Mucosa of descending colon (tissue), 3 donors: ENCODE data around the gene MAD2L1. TPM values are rescaled to one million over a fixed set of nuclear protein-coding genes. Genes with fewer than 3 reads are reported as not detected.
A peak's percentile ranks its signal among the peaks of the same experiment; 100 is the strongest.

Experiments used
- ATAC-seq: fragments of 200-7000 bp; cut with Tn5 transposase; one replicate; pipeline ENCODE4 v1.9.1; 2020; ENCODE audit warnings: mild to moderate bottlenecking, moderate library complexity
- DNase-seq, 3 donors: peaks; one replicate each; pipeline ENCODE4 v3.0.0-alpha.2; 2020
- H3K36me3 ChIP-seq: fragments of 200-600 bp; one replicate; pipeline ENCODE4 v1.8.0; 2021; ENCODE audit warnings: low read depth, mild to moderate bottlenecking
- H3K4me1 ChIP-seq: fragments of 200-600 bp; one replicate; pipeline ENCODE4 v1.8.0; 2021; ENCODE audit warnings: low read depth, mild to moderate bottlenecking
- H3K4me3 ChIP-seq: fragments of 200-600 bp; one replicate; pipeline ENCODE4 v1.8.0; 2021; ENCODE audit warnings: mild to moderate bottlenecking
- H3K9me3 ChIP-seq: fragments of 200-600 bp; one replicate; pipeline ENCODE4 v1.8.0; 2021; ENCODE audit warnings: mild to moderate bottlenecking
- CTCF ChIP-seq: fragments of 200-600 bp; IDR thresholded peaks from one replicate; pipeline ENCODE4 v1.8.0; 2022; ENCODE audit warnings: antibody characterized with exemption, mild to moderate bottlenecking
- intact Hi-C, 2 donors: fragments of 100-400 bp; cut with DNase I in 1 of 2; cut with micrococcal nuclease in 1 of 2; formaldehyde crosslinking; loops; one replicate each; pipeline versions ENCODE4 v1.11.0 to v1.11.1; 2022; cut with DNase I, micrococcal nuclease
- total RNA-seq, 3 donors: library from RNA; stranded (reverse); fragmentation: NEBNext Ultra II Directional in 2 of 3; extraction: Animal tissue kit (Norgen Biotek cat#: 25700) in 2 of 3; gene quantifications; one replicate each; pipeline versions ENCODE4 v1.2.1 to v1.2.4, GENCODE V29; 2021 to 2023
- donor health status: DM: no; HTN: no; CAD: no; lungs with moderate emphysema.
- donor health status: DM: no; HTN: no; CAD: no.
- donor health status: DM: no; HTN: yes; CAD: no.

MAD2L1 gene
- total RNA-seq, 3 donors from 2014 or later, result 2.9 to 17.5 (median 3.0) TPM

GRCh38 chr4:120057416-120057815 is 9.2 kb downstream of the MAD2L1 start:
- no peaks in the 10 kb centered on the region for H3K9me3 ChIP-seq
- DNase-seq (no peak), ATAC-seq (no peak)
- intact Hi-C loops, result loop anchor here in 1 of 2 donors (10.0 kb wide), 1 partner anchor 743 kb away; no protein-coding TSS in a partner anchor
- no peak overlapping the region for H3K4me3 ChIP-seq
- H3K4me1 ChIP-seq, result no peaks in the 10 kb centered on the region
- no peak for TF ChIP-seq CTCF
- H3K36me3 ChIP-seq, result no peaks in the 10 kb centered on the region

GRCh38 chr4:120056246-120056645 is 10.4 kb downstream of the MAD2L1 start:
- H3K4me1 ChIP-seq, result no peaks in the 10 kb centered on the region
- ATAC-seq (peak; percentile 37), DNase-seq (no peak)
- intact Hi-C loops, result loop anchor here in 1 of 2 donors (10.0 kb wide), 1 partner anchor 741 kb away; no protein-coding TSS in a partner anchor
- H3K4me3 ChIP-seq, result no peak overlapping the region
- no peak for TF ChIP-seq CTCF
- H3K36me3 ChIP-seq, result no peaks in the 10 kb centered on the region
- no peaks in the 10 kb centered on the region for H3K9me3 ChIP-seq

GRCh38 chr4:120055795-120056194 is 10.9 kb downstream of the MAD2L1 start:
- TF ChIP-seq CTCF, result no peak
- H3K9me3 ChIP-seq, result no peaks in the 10 kb centered on the region
- peak; percentile 91 for ATAC-seq
- no peaks in the 10 kb centered on the region for H3K36me3 ChIP-seq
- no peak overlapping the region for H3K4me3 ChIP-seq
- intact Hi-C loops, result loop anchor here in 1 of 2 donors (10.0 kb wide), 1 partner anchor 741 kb away; no protein-coding TSS in a partner anchor
- no peaks in the 10 kb centered on the region for H3K4me1 ChIP-seq
- DNase-seq, result no peak

- no peak for TF ChIP-seq CTCF
- DNase-seq, result no peak
- intact Hi-C loops, result loop anchor here in 1 of 2 donors (10.0 kb wide), 1 partner anchor 740 kb away; no protein-coding TSS in a partner anchor
Measured at GRCh38 chr4:120055162-120055561, 11.5 kb downstream of the MAD2L1 start.

GRCh38 chr4:120053911-120054310 is 12.7 kb downstream of the MAD2L1 start:
- H3K36me3 ChIP-seq, result no peaks in the 10 kb centered on the region
- no peak for TF ChIP-seq CTCF
- intact Hi-C loops, result loop anchor here in 1 of 2 donors (10.0 kb wide), 1 partner anchor 739 kb away; no protein-coding TSS in a partner anchor
- DNase-seq (no peak), ATAC-seq (no peak)
- no peaks in the 10 kb centered on the region for H3K9me3 ChIP-seq
- H3K4me1 ChIP-seq, result no peaks in the 10 kb centered on the region
- no peak overlapping the region for H3K4me3 ChIP-seq

More at GRCh38 chr4:120055162-120055561, 11.5 kb downstream of the MAD2L1 start:
- Histone ChIP-seq H3K4me3 (no peak overlapping the region), H3K9me3 (no peaks in the 10 kb centered on the region), H3K36me3 (no peaks in the 10 kb centered on the region), H3K4me1 (no peaks in the 10 kb centered on the region)
- no peak for ATAC-seq
